A673 (cell line): ENCODE results near the gene P3H3.

Experiments used
- EZH2 ChIP-seq: fragments of 200-600 bp; sonication (generic); IDR thresholded peaks from 2 replicates; pipeline ENCODE4 v1.6.1; 2017; ENCODE audit warnings: borderline replicate concordance, low read depth, mild to moderate bottlenecking, mixed read lengths, antibody characterized with exemption, low read length; ENCODE audit not compliant: poor library complexity, severe bottlenecking
- TF ChIP-seq, protein P1 (sequence below): fragments of 300-800, 200-600 bp; sonication (generic); conservative IDR thresholded peaks from 2 replicates; pipeline ENCODE4 v1.5.1; 2017; ENCODE audit warnings: low read depth, mild to moderate bottlenecking, antibody characterized with exemption, low read length, moderate library complexity, mixed read lengths

DNA sequence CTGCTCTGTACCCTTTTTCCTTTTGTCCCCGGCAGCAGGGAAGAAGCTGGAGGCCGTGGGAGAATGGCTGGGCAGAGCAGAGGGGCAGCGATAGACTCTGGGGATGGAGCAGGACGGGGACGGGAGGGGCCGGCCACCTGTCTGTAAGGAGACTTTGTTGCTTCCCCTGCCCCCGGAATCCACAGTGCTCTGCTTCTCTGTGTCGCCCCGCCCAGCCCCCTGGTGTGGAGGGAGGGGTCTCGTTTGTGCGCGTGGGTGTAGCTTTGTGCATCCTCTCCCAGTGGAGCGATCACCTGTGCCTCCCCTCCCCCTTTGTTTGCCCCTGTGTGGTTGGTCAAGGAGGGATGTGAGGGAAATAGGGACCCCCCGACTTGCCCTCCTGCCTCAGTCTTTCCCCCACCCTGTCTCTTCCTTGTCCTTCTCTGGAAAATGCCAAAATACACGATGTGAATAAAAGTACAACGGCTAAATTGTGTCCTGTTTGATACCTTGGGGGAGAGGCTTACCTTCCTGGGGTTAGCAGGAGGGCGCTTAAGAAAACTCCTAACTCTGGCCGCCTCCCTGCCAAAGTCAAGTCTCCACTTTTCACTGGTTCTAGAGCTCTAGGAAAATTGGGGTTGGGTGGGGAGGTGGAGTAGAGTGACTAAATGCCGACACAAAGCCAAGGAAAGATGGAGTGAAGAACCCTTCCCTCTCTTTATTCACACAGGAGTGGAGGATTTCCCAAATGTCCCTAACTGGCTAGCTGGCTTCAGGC, 38.1 kb downstream of the P3H3 start:
- TF ChIP-seq, protein P1, sequence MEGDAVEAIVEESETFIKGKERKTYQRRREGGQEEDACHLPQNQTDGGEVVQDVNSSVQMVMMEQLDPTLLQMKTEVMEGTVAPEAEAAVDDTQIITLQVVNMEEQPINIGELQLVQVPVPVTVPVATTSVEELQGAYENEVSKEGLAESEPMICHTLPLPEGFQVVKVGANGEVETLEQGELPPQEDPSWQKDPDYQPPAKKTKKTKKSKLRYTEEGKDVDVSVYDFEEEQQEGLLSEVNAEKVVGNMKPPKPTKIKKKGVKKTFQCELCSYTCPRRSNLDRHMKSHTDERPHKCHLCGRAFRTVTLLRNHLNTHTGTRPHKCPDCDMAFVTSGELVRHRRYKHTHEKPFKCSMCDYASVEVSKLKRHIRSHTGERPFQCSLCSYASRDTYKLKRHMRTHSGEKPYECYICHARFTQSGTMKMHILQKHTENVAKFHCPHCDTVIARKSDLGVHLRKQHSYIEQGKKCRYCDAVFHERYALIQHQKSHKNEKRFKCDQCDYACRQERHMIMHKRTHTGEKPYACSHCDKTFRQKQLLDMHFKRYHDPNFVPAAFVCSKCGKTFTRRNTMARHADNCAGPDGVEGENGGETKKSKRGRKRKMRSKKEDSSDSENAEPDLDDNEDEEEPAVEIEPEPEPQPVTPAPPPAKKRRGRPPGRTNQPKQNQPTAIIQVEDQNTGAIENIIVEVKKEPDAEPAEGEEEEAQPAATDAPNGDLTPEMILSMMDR: no peak
- TF ChIP-seq EZH2: no peak
